GM12874 (cell line): Measurements from ENCODE around the gene UGT3A1.

ENCODE experiments used
- TF ChIP-seq, protein P1 (sequence below): IDR thresholded peaks from 2 replicates; pipeline ENCODE4 v1.5.1; 2011; ENCODE audit warnings: low read depth, mild to moderate bottlenecking, control low read depth, low read length, moderate library complexity; ENCODE audit not compliant: insufficient read depth

UGT3A1 gene

DNA sequence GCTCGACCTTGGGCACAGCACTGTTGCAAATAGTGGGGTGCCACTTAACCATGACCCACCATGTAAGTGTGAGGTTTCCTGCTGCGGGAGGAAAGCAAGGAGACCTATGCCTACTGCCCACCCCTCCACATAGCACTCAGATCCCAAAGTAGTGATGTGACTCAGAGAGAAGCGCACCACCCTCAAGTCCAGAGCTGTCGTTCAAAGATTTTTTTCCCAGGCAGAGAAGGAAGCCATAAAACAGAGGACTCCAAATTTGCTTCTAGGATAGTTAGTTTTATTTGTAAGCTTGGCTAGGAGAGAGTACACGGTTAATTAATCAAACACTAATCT, 19.3 kb downstream of the UGT3A1 start:
- TF ChIP-seq, protein P1, sequence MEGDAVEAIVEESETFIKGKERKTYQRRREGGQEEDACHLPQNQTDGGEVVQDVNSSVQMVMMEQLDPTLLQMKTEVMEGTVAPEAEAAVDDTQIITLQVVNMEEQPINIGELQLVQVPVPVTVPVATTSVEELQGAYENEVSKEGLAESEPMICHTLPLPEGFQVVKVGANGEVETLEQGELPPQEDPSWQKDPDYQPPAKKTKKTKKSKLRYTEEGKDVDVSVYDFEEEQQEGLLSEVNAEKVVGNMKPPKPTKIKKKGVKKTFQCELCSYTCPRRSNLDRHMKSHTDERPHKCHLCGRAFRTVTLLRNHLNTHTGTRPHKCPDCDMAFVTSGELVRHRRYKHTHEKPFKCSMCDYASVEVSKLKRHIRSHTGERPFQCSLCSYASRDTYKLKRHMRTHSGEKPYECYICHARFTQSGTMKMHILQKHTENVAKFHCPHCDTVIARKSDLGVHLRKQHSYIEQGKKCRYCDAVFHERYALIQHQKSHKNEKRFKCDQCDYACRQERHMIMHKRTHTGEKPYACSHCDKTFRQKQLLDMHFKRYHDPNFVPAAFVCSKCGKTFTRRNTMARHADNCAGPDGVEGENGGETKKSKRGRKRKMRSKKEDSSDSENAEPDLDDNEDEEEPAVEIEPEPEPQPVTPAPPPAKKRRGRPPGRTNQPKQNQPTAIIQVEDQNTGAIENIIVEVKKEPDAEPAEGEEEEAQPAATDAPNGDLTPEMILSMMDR = no peak

DNA sequence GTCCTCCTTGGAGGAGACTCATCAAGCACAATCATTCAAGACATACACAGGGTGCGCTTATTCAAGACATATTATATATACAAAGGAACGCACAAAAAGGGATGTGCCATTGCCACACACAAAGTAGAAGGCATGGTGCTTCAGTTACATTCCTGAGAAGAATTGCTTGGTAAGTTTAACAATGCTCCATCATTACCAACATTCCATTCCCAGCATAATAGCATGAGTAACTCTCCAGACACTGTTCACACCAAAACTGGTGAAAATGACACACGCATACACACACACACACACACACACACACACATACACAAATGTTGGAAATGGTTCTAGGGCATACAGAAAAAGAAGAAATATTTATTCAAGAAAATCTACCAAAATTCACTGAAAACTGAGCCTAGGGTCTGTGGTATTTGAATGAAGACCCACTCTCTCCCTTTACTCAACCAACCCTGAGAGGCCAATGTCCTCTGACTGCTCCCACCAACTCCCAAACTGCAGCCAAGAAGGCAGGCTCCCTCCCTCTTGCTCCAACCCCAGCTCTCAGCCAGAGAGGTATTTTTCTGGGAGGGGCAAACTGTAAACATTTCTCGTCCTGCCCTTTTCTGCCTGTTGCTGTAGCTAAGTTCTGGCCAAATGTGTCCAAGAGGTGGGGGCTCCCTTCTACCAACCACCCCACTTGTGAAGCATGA, 19.9 kb downstream of the UGT3A1 start:
- TF ChIP-seq, protein P1 = no peak

DNA sequence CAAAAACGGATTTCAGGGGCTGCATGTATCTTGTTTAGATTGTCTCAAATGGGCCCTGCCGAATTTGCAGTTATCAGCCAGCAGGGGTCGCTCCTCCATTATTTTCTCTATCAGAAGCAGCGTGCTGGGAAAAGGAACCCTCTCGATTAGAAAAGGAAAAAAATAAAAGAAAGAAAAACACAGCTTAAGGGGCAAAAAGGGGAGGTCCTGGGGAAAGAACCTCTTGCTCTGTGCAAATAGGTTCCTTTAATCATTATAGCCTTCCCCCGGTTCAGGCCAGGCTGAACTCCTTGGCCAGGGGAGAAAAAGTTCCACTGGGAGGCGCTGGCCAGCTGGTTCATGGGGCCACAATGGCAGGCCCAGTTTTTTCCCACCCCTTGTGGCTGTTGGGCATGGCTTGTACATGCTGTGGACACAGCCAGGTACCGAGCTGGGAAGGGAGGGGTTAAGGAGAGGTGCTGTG, 27.8 kb downstream of the UGT3A1 start:
- TF ChIP-seq, protein P1 = peak; percentile 18; the same call in 1 of the 2 replicates

DNA sequence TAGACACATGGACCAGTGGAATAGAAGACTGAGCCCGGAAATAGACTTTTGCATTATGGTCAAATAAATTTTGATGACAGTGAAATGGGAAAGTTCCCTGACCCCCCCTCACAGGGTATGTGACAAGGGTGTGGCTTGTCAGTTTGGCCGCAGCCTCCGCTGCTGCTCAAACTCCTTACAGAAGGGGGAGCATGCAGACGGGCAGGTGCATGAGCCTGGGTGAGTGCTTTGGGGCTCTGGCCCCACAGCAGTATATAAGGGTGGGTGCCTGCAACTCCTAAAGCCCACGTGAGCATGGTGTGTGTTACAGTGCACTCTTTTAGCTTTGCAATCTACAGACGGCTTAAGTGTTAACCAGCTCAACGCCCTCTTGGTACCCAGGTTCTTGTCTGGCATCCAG, 30.9 kb downstream of the UGT3A1 start:
- TF ChIP-seq, protein P1 = no peak

DNA sequence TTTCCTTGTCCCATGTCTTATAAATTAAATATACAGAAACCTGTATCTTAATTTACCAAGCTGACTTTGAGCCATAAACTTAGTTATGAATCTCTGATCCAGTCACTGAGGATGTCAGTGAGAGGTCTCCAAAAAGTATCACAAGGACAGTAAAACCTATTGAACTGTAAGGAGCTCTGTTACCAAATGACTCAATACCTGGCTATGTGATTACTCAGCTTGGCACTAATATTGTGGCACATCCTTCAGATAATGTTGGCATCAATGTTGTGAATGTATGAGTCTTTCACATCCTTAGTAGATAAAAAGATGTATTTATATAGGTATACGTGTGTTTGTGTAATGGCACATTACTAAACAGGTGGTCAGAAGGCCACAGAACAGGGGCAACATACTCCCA, 34.8 kb downstream of the UGT3A1 start:
- TF ChIP-seq, protein P1 = no peak

DNA sequence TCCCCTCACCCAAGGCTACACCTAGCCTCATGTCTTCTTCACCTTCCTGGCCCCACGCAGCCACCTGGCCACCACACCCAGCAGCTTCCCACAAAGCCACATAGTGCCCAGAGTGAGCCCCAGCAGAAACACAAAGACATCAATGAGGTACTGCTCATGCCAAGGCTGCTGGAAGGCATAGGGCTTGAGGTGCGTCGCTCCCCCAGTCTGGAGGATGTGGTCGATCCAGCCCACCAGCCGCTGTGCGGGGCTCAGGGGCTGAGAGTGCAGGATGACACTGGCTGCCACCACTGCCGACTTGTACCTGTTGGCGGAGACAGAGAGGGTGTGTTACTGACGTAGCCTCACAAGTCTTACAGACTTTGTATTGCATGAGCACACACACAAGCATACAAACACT, 37.0 kb downstream of the UGT3A1 start:
- TF ChIP-seq, protein P1 = no peak

DNA sequence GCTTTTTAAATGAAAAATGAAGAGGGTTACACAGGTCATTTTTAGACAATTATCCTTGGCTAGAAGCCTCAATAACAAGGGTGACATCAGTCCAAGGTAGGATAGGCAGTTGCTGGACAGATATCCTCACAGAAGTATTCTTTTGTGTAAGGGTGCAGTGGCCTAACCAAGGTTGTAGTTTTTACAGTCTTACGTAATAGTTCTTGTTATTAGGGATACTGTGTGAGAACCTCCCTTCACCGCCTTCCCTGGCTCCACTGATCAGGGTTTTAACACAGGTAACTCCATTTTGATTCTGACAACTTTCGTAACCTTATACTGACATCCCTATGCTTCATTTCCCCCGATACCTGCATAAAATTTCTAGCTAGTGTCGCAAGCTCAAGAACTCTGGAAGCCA, 44.1 kb downstream of the UGT3A1 start:
- TF ChIP-seq, protein P1 = no peak
